ENCODE results near the gene NEU1.

Gene NEU1

GRCh38 chr6:31892821-31893220 lies 30.2 kb upstream of the NEU1 start:
- DNase-seq: no peak

- DNase-seq: no peak
These were observed 26.8 kb upstream of the NEU1 start for GRCh38 chr6:31889331-31889972.

- no peak for DNase-seq
These were observed 25.9 kb upstream of the NEU1 start for GRCh38 chr6:31888276-31889258.

- DNase-seq: no peak
These were observed 24.8 kb upstream of the NEU1 start for GRCh38 chr6:31887173-31888007.

- DNase-seq: no peak
These were observed 23.9 kb upstream of the NEU1 start for GRCh38 chr6:31886541-31886991.

GRCh38 chr6:31884528-31885035 lies 22.0 kb upstream of the NEU1 start:
- DNase-seq: no peak

- DNase-seq: no peak
These were observed 21.1 kb upstream of the NEU1 start for GRCh38 chr6:31883676-31884075.

GRCh38 chr6:31882344-31882743 lies 19.7 kb upstream of the NEU1 start:
- no peak for DNase-seq

GRCh38 chr6:31881136-31881859 lies 18.7 kb upstream of the NEU1 start:
- no peak for DNase-seq

- DNase-seq: no peak
These were observed 18.0 kb upstream of the NEU1 start for GRCh38 chr6:31880616-31881015.

GRCh38 chr6:31879901-31880300 lies 17.3 kb upstream of the NEU1 start:
- no peak for DNase-seq

GRCh38 chr6:31879143-31879542 lies 16.5 kb upstream of the NEU1 start:
- DNase-seq: no peak

GRCh38 chr6:31878726-31879125 lies 16.1 kb upstream of the NEU1 start, which contains the start of gene SLC44A4:
Gene SLC44A4 (minus strand): TSS chr6:31878997. CDS start chr6:31878980, 17 bp downstream.
- DNase-seq: no peak

GRCh38 chr6:31878222-31878621 lies 15.6 kb upstream of the NEU1 start:
- DNase-seq: no peak

- DNase-seq: no peak
These were observed 15.1 kb upstream of the NEU1 start for GRCh38 chr6:31877651-31878161.

- no peak for DNase-seq
These were observed 14.6 kb upstream of the NEU1 start for GRCh38 chr6:31877125-31877650.

- no peak for DNase-seq
These were observed 13.7 kb upstream of the NEU1 start for GRCh38 chr6:31876357-31876756.

- no peak for DNase-seq
These were observed 13.3 kb upstream of the NEU1 start for GRCh38 chr6:31875877-31876276.

- no peak for DNase-seq
These were observed 12.4 kb upstream of the NEU1 start for GRCh38 chr6:31874836-31875572.

- DNase-seq: no peak
These were observed 11.6 kb upstream of the NEU1 start for GRCh38 chr6:31874084-31874670.

Data from fibroblast of skin of back (primary cell).